ENCODE measurements around the gene COX6A1.

- TF ChIP-seq POLR2A (IDR thresholded peaks at IDR 0.05) (no peak), CTCF (IDR thresholded peaks at IDR 0.05) (no peak)
These were observed 33.6 kb upstream of the COX6A1 start for GRCh38 chr12:120404271-120404670.
